ENCODE measurements around the gene ZNF486. TPM values are rescaled to one million over a fixed set of nuclear protein-coding genes. Genes with fewer than 3 reads are reported as not detected.
A peak's percentile ranks its signal among the peaks of the same experiment; 100 is the strongest.
"Not testable (repeated sequence)": the region's sequence is repeated elsewhere in the genome, so short reads cannot be mapped to it uniquely, and the experiment has no call there.

The ZNF486 gene
- total RNA-seq: 14.4 to 16.4 TPM (median 14.9 TPM) in 3 replicates

GRCh38 chr19:20167020-20167644, at the start of gene ZNF486:
Gene ZNF486, plus strand, starts transcription at chr19:20167214. Its CDS starts 117 bp downstream, at chr19:20167331.
- peak; percentile 85 to 94 for DNase-seq (ENCODE audit: low spot score in 2 of 2, unreplicated experiment in 2 of 2)
- Mint-ChIP-seq H3K9me3 (peaks cover 3% of the 10 kb centered on the region), H3K27ac (peak within 1 kb of the TSS; percentile 99), H3K27me3 (ENCODE audit: low read depth) (no peaks in the 10 kb centered on the region), H3K36me3 (peaks cover 20% of the 10 kb centered on the region), H3K4me1 (peaks cover 27% of the 10 kb centered on the region), H3K4me3 (peak within 1 kb of the TSS; percentile 99)
- no peak for TF ChIP-seq CTCF (IDR thresholded peaks at IDR 0.05; ENCODE audit: unreplicated experiment)

GRCh38 chr19:20118064-20118839, 48.8 kb upstream of the ZNF486 start:
- H3K27ac Mint-ChIP-seq; H3K4me3 Mint-ChIP-seq; DNase-seq (ENCODE audit: low spot score in 2 of 2, unreplicated experiment in 2 of 2); H3K4me1 Mint-ChIP-seq; H3K27me3 Mint-ChIP-seq (ENCODE audit: low read depth): not testable (repeated sequence)
- H3K9me3 Mint-ChIP-seq: peaks cover 51% of the 10 kb centered on the region
- H3K36me3 Mint-ChIP-seq: peaks cover 73% of the 10 kb centered on the region

- no peak overlapping the region for H3K27ac Mint-ChIP-seq
- H3K4me1 Mint-ChIP-seq: no peaks in the 10 kb centered on the region
- no peaks in the 10 kb centered on the region for H3K27me3 Mint-ChIP-seq (ENCODE audit: low read depth)
- DNase-seq (ENCODE audit: low spot score in 2 of 2, unreplicated experiment in 2 of 2): no peak
- no peak overlapping the region for H3K4me3 Mint-ChIP-seq
- H3K9me3 Mint-ChIP-seq: peaks cover 47% of the 10 kb centered on the region
- peaks cover 72% of the 10 kb centered on the region for H3K36me3 Mint-ChIP-seq
- no peak for TF ChIP-seq CTCF (IDR thresholded peaks at IDR 0.05; ENCODE audit: unreplicated experiment)
Observed at GRCh38 chr19:20124879-20125278, 42.1 kb upstream of the ZNF486 start.

- H3K27me3 Mint-ChIP-seq (ENCODE audit: low read depth); H3K4me3 Mint-ChIP-seq; H3K27ac Mint-ChIP-seq; H3K4me1 Mint-ChIP-seq; DNase-seq (ENCODE audit: low spot score in 2 of 2, unreplicated experiment in 2 of 2): not testable (repeated sequence)
- Mint-ChIP-seq H3K36me3 (peaks cover 41% of the 10 kb centered on the region), H3K9me3 (peaks cover 20% of the 10 kb centered on the region)
Observed at GRCh38 chr19:20132933-20133332, 34.1 kb upstream of the ZNF486 start.

GRCh38 chr19:20137714-20138113, 29.3 kb upstream of the ZNF486 start:
- H3K9me3 Mint-ChIP-seq: peaks cover 28% of the 10 kb centered on the region
- not testable (repeated sequence) for DNase-seq (ENCODE audit: low spot score in 2 of 2, unreplicated experiment in 2 of 2); H3K27me3 Mint-ChIP-seq (ENCODE audit: low read depth); H3K4me1 Mint-ChIP-seq; H3K4me3 Mint-ChIP-seq; H3K27ac Mint-ChIP-seq
- peaks cover 26% of the 10 kb centered on the region for H3K36me3 Mint-ChIP-seq

- TF ChIP-seq CTCF (IDR thresholded peaks at IDR 0.05; ENCODE audit: unreplicated experiment): no peak
- Mint-ChIP-seq H3K27ac (no peak overlapping the region), H3K4me3 (no peak overlapping the region), H3K36me3 (peaks cover 2% of the 10 kb centered on the region), H3K9me3 (no peaks in the 10 kb centered on the region), H3K4me1 (peaks cover 6% of the 10 kb centered on the region), H3K27me3 (ENCODE audit: low read depth) (no peaks in the 10 kb centered on the region)
- DNase-seq (ENCODE audit: low spot score in 2 of 2, unreplicated experiment in 2 of 2): no peak
Observed at GRCh38 chr19:20151617-20152145, 15.3 kb upstream of the ZNF486 start.

- H3K27me3 Mint-ChIP-seq (ENCODE audit: low read depth); H3K4me1 Mint-ChIP-seq; H3K36me3 Mint-ChIP-seq; H3K27ac Mint-ChIP-seq; H3K9me3 Mint-ChIP-seq; DNase-seq (ENCODE audit: low spot score in 2 of 2, unreplicated experiment in 2 of 2); H3K4me3 Mint-ChIP-seq: not testable (repeated sequence)
Observed at GRCh38 chr19:20152506-20152905, 14.5 kb upstream of the ZNF486 start.

All from mesothelial cell of epicardium (in vitro differentiated cells).